ENCODE results near the gene GPR17. TPM values are rescaled to one million over a fixed set of nuclear protein-coding genes. Genes with fewer than 3 reads are reported as not detected.

GPR17 gene
- total RNA-seq, 1 donor from 2014 or later, result not detected

- no peak for TF ChIP-seq CTCF (IDR thresholded peaks at IDR 0.05; ENCODE audit: unreplicated experiment)
- peaks cover 10% of the 10 kb centered on the region for H3K27me3 Mint-ChIP-seq
- no peak overlapping the region for H3K4me3 Mint-ChIP-seq (ENCODE audit: low read depth)
- no peak for DNase-seq (ENCODE audit: low spot score, unreplicated experiment)
- no peaks in the 10 kb centered on the region for H3K9me3 Mint-ChIP-seq (ENCODE audit: low read depth)
- peaks cover 2% of the 10 kb centered on the region for H3K4me1 Mint-ChIP-seq (ENCODE audit: low read depth)
- no peak overlapping the region for H3K27ac Mint-ChIP-seq
- H3K36me3 Mint-ChIP-seq (ENCODE audit: insufficient read depth), result no peaks in the 10 kb centered on the region
Observed at GRCh38 chr2:127625572-127625951, 20.4 kb upstream of the GPR17 start.

- Mint-ChIP-seq H3K4me3 (ENCODE audit: low read depth) (no peak overlapping the region), H3K9me3 (ENCODE audit: low read depth) (no peaks in the 10 kb centered on the region), H3K27ac (no peak overlapping the region), H3K27me3 (peaks cover 10% of the 10 kb centered on the region), H3K36me3 (ENCODE audit: insufficient read depth) (no peaks in the 10 kb centered on the region), H3K4me1 (ENCODE audit: low read depth) (peaks cover 2% of the 10 kb centered on the region)
- no peak for DNase-seq (ENCODE audit: low spot score, unreplicated experiment)
- no peak for TF ChIP-seq CTCF (IDR thresholded peaks at IDR 0.05; ENCODE audit: unreplicated experiment)
Observed at GRCh38 chr2:127626175-127626574, 19.8 kb upstream of the GPR17 start.

GRCh38 chr2:127626917-127627739, 18.8 kb upstream of the GPR17 start:
- no peak overlapping the region for H3K27ac Mint-ChIP-seq
- DNase-seq (ENCODE audit: low spot score, unreplicated experiment), result no peak
- no peak for TF ChIP-seq CTCF (IDR thresholded peaks at IDR 0.05; ENCODE audit: unreplicated experiment)
- no peaks in the 10 kb centered on the region for H3K36me3 Mint-ChIP-seq (ENCODE audit: insufficient read depth)
- no peaks in the 10 kb centered on the region for H3K9me3 Mint-ChIP-seq (ENCODE audit: low read depth)
- peaks cover 6% of the 10 kb centered on the region for H3K27me3 Mint-ChIP-seq
- H3K4me3 Mint-ChIP-seq (ENCODE audit: low read depth), result no peak overlapping the region
- H3K4me1 Mint-ChIP-seq (ENCODE audit: low read depth), result peaks cover 2% of the 10 kb centered on the region

- Mint-ChIP-seq H3K36me3 (ENCODE audit: insufficient read depth) (no peaks in the 10 kb centered on the region), H3K27me3 (peaks cover 6% of the 10 kb centered on the region), H3K9me3 (ENCODE audit: low read depth) (no peaks in the 10 kb centered on the region), H3K4me1 (ENCODE audit: low read depth) (no peaks in the 10 kb centered on the region), H3K27ac (no peak overlapping the region), H3K4me3 (ENCODE audit: low read depth) (no peak overlapping the region)
- no peak for TF ChIP-seq CTCF (IDR thresholded peaks at IDR 0.05; ENCODE audit: unreplicated experiment)
- no peak for DNase-seq (ENCODE audit: low spot score, unreplicated experiment)
Observed at GRCh38 chr2:127627740-127628571, 18.0 kb upstream of the GPR17 start.

GRCh38 chr2:127628767-127629614, 17.0 kb upstream of the GPR17 start:
- H3K27me3 Mint-ChIP-seq, result peaks cover 6% of the 10 kb centered on the region
- no peak for DNase-seq (ENCODE audit: low spot score, unreplicated experiment)
- H3K4me3 Mint-ChIP-seq (ENCODE audit: low read depth), result no peak overlapping the region
- no peak for TF ChIP-seq CTCF (IDR thresholded peaks at IDR 0.05; ENCODE audit: unreplicated experiment)
- H3K4me1 Mint-ChIP-seq (ENCODE audit: low read depth), result no peaks in the 10 kb centered on the region
- no peaks in the 10 kb centered on the region for H3K36me3 Mint-ChIP-seq (ENCODE audit: insufficient read depth)
- no peak overlapping the region for H3K27ac Mint-ChIP-seq
- H3K9me3 Mint-ChIP-seq (ENCODE audit: low read depth), result no peaks in the 10 kb centered on the region

Measured in progenitor cell of endocrine pancreas (in vitro differentiated cells).